GM19351 (cell line): Measurements from ENCODE around the gene GALC.
A peak's percentile ranks its signal among the peaks of the same experiment; 100 is the strongest.

Experiments
- ATAC-seq: cut with Tn5 transposase; IDR thresholded peaks from one replicate; pipeline ENCODE4 v1.9.1; 2021; ENCODE audit warnings: mild to moderate bottlenecking, moderate library complexity; ENCODE audit not compliant: unreplicated experiment

GALC gene

DNA sequence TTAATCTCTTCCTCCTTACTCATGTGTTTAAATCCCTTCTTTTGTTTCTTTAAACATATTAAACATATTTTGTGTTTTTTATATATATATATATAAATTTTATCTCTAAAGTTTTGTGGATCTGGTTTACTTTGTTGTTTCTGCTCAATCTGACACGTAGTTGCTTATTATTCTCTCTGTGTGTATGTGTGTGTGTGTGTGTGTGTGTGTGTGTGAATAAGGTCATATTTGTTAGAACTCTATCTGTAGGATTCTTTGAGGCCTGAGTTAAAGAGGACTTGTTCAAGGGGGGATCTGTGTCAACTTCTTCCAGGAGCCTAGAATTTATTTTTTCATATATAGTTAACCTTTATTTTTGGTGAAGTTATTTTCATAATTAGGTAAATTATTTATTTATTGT lies 14.6 kb upstream of the GALC start:
- no peak for ATAC-seq

GRCh38 chr14:88005978-88006851 lies 13.2 kb upstream of the GALC start:
- ATAC-seq, result peak; percentile 90

GRCh38 chr14:88005050-88005481 lies 12.1 kb upstream of the GALC start, which contains the start of gene GPR65:
TSS of gene GPR65 (plus strand) at chr14:88005135. CDS start at chr14:88010848, 5,713 bp downstream.
- ATAC-seq, result peak; percentile 64

GRCh38 chr14:88004506-88005036 lies 11.6 kb upstream of the GALC start:
- ATAC-seq, result no peak

DNA sequence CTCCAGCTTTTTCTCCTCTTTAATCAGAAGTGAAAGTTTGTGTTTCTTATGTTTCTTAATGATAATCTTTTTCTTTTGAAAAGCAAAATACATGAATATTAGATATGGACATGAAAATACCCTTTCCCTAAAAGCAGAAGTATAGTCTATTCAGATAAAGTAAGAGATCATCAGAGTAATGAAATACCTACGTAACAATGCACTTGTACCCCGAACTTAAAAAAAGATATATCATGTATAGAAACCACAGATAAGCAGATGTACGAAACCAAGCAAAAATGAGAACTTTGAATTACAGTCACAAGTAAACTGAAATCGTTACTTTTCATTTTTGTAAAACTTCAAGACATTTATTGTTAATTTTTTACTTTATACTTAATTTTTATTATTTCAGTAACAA lies 10.4 kb upstream of the GALC start:
- no peak for ATAC-seq

GRCh38 chr14:88002421-88003075 lies 9.6 kb upstream of the GALC start:
- ATAC-seq, result no peak

- no peak for ATAC-seq
These were observed 6.3 kb upstream of the GALC start for GRCh38 chr14:87999277-87999676.

DNA sequence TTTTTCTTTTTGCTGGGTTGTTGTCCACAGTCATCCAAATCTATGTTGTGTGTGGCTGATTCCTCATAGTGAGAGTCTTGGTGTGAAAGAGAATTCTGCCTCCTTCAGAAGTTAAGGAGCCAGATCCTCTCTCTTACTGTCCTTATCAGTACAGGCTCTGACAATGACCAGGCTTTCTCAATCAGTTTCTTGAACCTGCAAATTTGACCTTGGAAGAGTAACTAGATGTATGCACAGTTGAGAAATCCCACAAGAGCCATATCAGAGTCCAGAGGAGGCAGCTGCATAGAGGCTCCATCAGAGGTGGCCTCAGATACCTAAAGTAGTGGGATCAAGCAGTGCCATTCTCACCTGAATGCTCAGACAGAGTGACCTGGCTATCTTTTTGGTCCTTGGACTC lies 5.5 kb upstream of the GALC start:
- no peak for ATAC-seq

DNA sequence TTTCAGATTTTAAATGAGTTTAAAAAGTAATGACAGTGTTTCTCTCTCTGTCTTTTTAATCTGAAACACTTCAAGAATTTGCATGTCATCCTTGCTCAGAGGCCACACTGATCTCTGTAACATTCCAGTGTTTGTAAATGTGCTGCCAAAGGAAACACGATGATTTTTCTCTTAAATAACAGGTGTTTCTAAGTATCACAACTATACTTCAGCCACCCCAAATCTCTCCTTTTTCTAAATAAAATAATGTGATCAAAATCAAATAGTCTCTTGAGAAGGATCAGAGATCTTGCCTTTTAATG lies 3.3 kb upstream of the GALC start:
- ATAC-seq, result no peak

- ATAC-seq, result no peak
These were observed 2.7 kb upstream of the GALC start for GRCh38 chr14:87995500-87996290.

GRCh38 chr14:87994974-87995373 lies 2.0 kb upstream of the GALC start:
- peak; percentile 47 for ATAC-seq

DNA sequence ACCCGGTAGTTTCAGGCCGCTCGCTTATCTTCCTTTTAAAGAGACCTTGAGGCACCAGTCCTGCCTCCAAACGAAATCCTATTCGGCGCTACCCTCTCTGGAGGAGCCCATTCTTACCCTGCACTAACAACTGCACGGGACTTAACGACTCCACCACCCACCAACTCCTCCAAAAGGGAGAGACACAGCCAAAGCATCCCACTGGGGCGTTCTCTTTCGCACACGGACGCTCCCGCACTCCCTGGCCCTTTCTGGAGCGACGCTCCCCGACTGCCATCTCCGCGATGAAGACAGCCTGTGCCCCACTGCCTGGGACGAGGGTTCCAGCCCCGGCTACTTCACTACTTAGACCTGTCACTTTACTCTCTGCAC lies 650 bp downstream of the GALC start:
- ATAC-seq, result no peak

DNA sequence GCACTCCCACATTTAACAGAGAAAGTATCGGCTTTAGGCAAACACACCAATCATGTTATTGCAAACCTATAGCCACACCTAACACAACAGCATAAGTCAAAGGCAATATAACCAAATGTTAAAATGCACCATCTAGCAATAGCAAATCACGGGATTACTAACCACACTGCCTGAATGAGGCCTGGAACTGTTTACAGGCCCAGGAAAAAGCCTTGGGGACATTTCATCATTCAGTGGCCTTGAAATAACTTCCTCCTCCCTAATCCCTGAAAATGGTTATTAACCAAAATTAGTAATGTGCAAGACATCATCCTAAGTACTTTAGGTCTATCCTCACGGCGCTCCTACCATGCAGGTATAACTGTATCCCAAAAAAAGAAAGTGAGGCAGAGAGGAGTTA lies 2.3 kb downstream of the GALC start:
- no peak for ATAC-seq

GRCh38 chr14:87989956-87990299 lies 3.1 kb downstream of the GALC start:
- no peak for ATAC-seq

GRCh38 chr14:87989221-87989955 lies 3.6 kb downstream of the GALC start:
- ATAC-seq, result no peak

DNA sequence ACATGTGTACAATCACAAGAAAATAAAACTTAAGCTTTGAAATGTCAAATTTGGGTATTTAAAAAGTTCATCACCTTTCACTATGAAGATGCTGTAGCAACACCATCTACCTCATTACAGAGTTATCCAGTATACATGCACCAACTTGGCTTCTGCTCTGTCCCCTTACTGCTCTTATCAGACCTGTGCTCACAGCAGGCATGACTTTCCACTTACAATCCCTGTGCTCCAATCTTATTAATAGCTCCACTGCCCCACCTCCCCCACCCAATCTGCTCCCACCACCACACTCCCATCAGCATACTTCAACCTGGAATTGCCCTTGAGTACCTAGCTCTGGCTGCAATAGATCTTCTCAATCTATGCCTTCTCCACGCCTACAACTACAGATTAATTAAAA lies 13.3 kb downstream of the GALC start:
- no peak for ATAC-seq

- ATAC-seq, result no peak
These were observed 17.3 kb downstream of the GALC start for GRCh38 chr14:87975636-87976035.

DNA sequence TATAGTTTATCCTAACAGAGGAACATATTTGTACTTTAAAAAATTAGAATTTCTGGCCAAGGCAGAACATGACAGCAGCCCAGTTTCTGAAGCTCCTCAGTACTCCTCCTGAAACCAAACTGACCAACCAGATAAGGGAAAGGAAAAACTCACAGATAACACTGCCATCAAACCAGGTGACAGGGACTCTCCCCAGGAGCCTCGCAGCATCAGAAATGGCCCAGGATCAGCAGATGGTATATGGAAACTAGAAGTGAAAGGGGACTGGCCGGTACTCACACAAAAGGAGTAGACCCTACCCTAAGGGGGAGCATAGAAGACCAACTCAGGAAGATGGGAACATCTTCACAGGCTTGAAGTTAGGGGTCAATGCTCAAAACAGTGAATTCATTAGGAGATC lies 22.0 kb downstream of the GALC start:
- ATAC-seq, result peak; percentile 80

DNA sequence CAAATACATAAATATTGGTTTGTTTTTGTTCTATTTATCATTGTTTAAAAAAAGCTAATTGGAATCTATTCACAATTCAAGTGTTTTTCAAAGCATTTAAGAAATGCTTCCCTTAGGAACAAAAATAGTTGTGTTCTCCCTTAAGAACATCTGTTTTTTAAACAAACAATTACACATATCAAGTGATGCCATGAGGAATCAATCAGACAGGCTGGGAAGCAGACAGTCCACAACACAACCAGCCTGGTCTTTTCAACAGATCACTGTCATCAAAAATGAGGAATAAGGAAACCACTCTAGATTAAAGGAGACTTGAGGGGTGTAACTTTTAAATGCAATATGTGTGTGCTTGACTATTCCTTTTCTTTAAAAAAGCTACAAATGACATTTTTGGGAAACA lies 25.5 kb downstream of the GALC start:
- ATAC-seq, result no peak

GRCh38 chr14:87966816-87967215 lies 26.2 kb downstream of the GALC start:
- ATAC-seq, result no peak

DNA sequence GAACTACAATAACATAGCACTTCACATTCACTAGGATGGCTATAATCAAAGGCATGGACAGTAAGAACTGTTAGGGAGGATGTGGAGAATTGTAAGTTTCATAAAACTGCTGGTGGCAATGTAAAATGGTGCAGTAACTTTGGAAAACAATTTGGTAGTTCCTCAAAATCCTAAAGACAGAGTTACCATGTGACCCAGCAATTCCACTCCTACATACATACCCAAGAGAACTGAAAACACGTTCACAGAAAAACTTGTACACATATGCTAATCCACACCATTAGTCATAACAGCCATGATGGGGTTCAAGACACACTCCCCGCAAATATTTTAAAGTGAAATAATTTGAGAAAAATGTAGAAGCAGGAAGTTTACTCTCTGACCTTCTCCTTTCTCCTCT lies 31.7 kb downstream of the GALC start:
- ATAC-seq, result no peak
